Endothelial cell of umbilical vein (primary cell): ENCODE data around the gene BABAM2. TPM values are rescaled to one million over a fixed set of nuclear protein-coding genes. Genes with fewer than 3 reads are reported as not detected.

ENCODE experiments used
- BruUV-seq: library from RNA; stranded (reverse); fragments of 400-500 nt; replicated peaks from 2 replicates; lab custom pipeline; 2021; lab: Mats Ljungman, UMichigan
- CTCF ChIA-PET: fragments of 300-600, 350-600 bp; sonication (Branson Sonifier 250); formaldehyde crosslinking; loops from one replicate; lab custom pipeline; 2021; ENCODE audit warnings: antibody characterized with exemption, inconsistent platforms; lab: Charles Lee
- POLR2A ChIA-PET: fragments of 300-600, 350-600 bp; sonication (Branson Sonifier 250); formaldehyde crosslinking; loops from one replicate; lab custom pipeline; 2021; ENCODE audit warnings: antibody characterized with exemption, inconsistent platforms; lab: Charles Lee
- DNase-seq: peaks from one replicate; pipeline ENCODE4 v3.0.0-alpha.2; 2011; ENCODE audit warnings: low read depth, low spot score
- FAIRE-seq: peaks from 2 replicates; lab custom pipeline; 2011; peaks lifted over from hg19 to GRCh38; lab: Jason Lieb, UNC
- H2AFZ ChIP-seq: 2 replicates; pipeline ENCODE4 v1.6.0; 2012; ENCODE audit warnings: low read depth, low read length, control low read depth, inconsistent platforms
- H3K27ac ChIP-seq: 2 replicates; pipeline ENCODE4 v1.5.1; 2011; ENCODE audit warnings: low read depth, mild to moderate bottlenecking, control low read depth, low read length, moderate library complexity; ENCODE audit not compliant: insufficient read depth
- H3K27me3 ChIP-seq, 2 experiments: 2 replicates each; pipeline versions ENCODE4 v1.6.0 to v1.6.1; 2011; ENCODE audit warnings: low read length in 2 of 2, mixed read lengths in 1 of 2; ENCODE audit not compliant: control insufficient read depth in 2 of 2, insufficient read depth in 2 of 2
- H3K36me3 ChIP-seq, 2 experiments: 2 replicates in 1 of 2; 3 replicates in 1 of 2; pipeline ENCODE4 v1.5.1; 2011; ENCODE audit warnings: low read length in 2 of 2, mild to moderate bottlenecking in 1 of 2, moderate library complexity in 1 of 2; ENCODE audit not compliant: control insufficient read depth in 2 of 2, insufficient read depth in 2 of 2; ENCODE audit errors: extremely low read depth in 1 of 2
- H3K4me1 ChIP-seq: 3 replicates; pipeline ENCODE4 v1.5.1; 2011; ENCODE audit warnings: mild to moderate bottlenecking, low read length; ENCODE audit not compliant: control insufficient read depth, insufficient read depth; ENCODE audit errors: extremely low read depth
- H3K4me2 ChIP-seq: 2 replicates; pipeline ENCODE4 v1.6.1; 2011; ENCODE audit warnings: low read length, control low read depth, mixed read lengths; ENCODE audit not compliant: insufficient read depth
- H3K4me3 ChIP-seq, 3 experiments: fragments of 200-600 bp in 1 of 3; sonication (generic), shearing (Covaris generic) in 1 of 3; replicated peaks in 1 of 3; 2 replicates each; pipeline ENCODE4 v1.5.1; 2011 to 2016; ENCODE audit warnings: control low read depth in 3 of 3, low read length in 3 of 3, mild to moderate bottlenecking in 2 of 3, inconsistent platforms in 1 of 3, low read depth in 1 of 3, moderate library complexity in 1 of 3; ENCODE audit not compliant: insufficient read depth in 1 of 3
- H3K79me2 ChIP-seq: 2 replicates; pipeline ENCODE4 v1.6.0; 2012; ENCODE audit warnings: low read length, inconsistent platforms; ENCODE audit not compliant: control insufficient read depth, insufficient read depth
- H3K9ac ChIP-seq: replicated peaks from 2 replicates; pipeline ENCODE3; 2011; ENCODE audit warnings: low read length, control low read depth; ENCODE audit not compliant: insufficient read depth; ENCODE audit errors: extremely low read depth
- H3K9me1 ChIP-seq: replicated peaks from 3 replicates; pipeline ENCODE4 v1.6.0; 2011; ENCODE audit warnings: mild to moderate bottlenecking, low read length; ENCODE audit not compliant: control insufficient read depth, insufficient read depth; ENCODE audit errors: extremely low read depth
- H3K9me3 ChIP-seq: replicated peaks from 2 replicates; pipeline ENCODE4 v1.5.1; 2012; ENCODE audit warnings: low read length, inconsistent platforms; ENCODE audit not compliant: control insufficient read depth, insufficient read depth
- H4K20me1 ChIP-seq: replicated peaks from 2 replicates; pipeline ENCODE3; 2011; ENCODE audit warnings: mild to moderate bottlenecking, low read length; ENCODE audit not compliant: control insufficient read depth, insufficient read depth; ENCODE audit errors: extremely low read depth
- CTCF ChIP-seq, 2 donors: IDR thresholded peaks; 1 replicate in 1 of 2; 2 replicates in 1 of 2; pipeline ENCODE4 v1.5.1; 2011; ENCODE audit warnings: low read length in 2 of 2, mild to moderate bottlenecking in 2 of 2, moderate library complexity in 2 of 2, control low read depth in 1 of 2, inconsistent platforms in 1 of 2, low read depth in 1 of 2; ENCODE audit not compliant: insufficient read depth in 1 of 2; ENCODE audit errors: extremely low read depth in 1 of 2
- EZH2 ChIP-seq: IDR thresholded peaks from 2 replicates; pipeline ENCODE4 v1.6.1; 2012; ENCODE audit warnings: borderline replicate concordance, low read depth, mild to moderate bottlenecking, moderate library complexity, low read length, inconsistent platforms; ENCODE audit not compliant: severe bottlenecking
- FOS ChIP-seq: IDR thresholded peaks from 2 replicates; pipeline ENCODE4 v1.6.1; 2011; ENCODE audit warnings: mild to moderate bottlenecking, low read length, moderate library complexity, borderline replicate concordance; ENCODE audit not compliant: insufficient read depth
- GATA2 ChIP-seq: IDR thresholded peaks from 2 replicates; pipeline ENCODE4 v1.7.0; 2011; ENCODE audit warnings: low read depth, mild to moderate bottlenecking, moderate library complexity, mixed read lengths, low read length; ENCODE audit not compliant: insufficient read length, insufficient read depth
- JUN ChIP-seq: IDR thresholded peaks from 2 replicates; pipeline ENCODE4 v1.6.1; 2011; ENCODE audit warnings: borderline replicate concordance, low read depth; ENCODE audit not compliant: insufficient read length, insufficient read depth
- MAX ChIP-seq: IDR thresholded peaks from 2 replicates; pipeline ENCODE4 v1.6.1; 2011; ENCODE audit not compliant: insufficient read depth, insufficient read length
- MYC ChIP-seq: IDR thresholded peaks from one replicate; pipeline ENCODE4 v1.6.1; 2011; ENCODE audit warnings: mild to moderate bottlenecking, low read depth, low read length
- POLR2A ChIP-seq: IDR thresholded peaks from 2 replicates; pipeline ENCODE4 v1.6.1; 2012; ENCODE audit warnings: low read depth, mild to moderate bottlenecking, control low read depth, low read length
- POLR2AphosphoS5 ChIP-seq: IDR thresholded peaks from 2 replicates; pipeline ENCODE4 v1.6.1; 2012; ENCODE audit warnings: low read depth, mild to moderate bottlenecking, control low read depth, low read length, moderate library complexity; ENCODE audit not compliant: insufficient read depth
- dilution Hi-C: fragments of 300-500 bp; cut with MboI; formaldehyde crosslinking; loops from one replicate; pipeline ENCODE4 v1.15.0; 2019; ENCODE audit warnings: low sequenced_read_pairs; ENCODE audit not compliant: extremely low pct_ligation_motif_present
- intact Hi-C: fragments of 100-400 bp; cut with micrococcal nuclease; formaldehyde crosslinking; loops from one replicate; pipeline ENCODE4 v1.10.0; 2022
- polyA plus RNA-seq, 4 experiments: library from polyadenylated mRNA; depleted of rRNA in 3 of 4; stranded (reverse) in 3 of 4; unstranded in 1 of 4; fragments of >200 nt; gene quantifications; 2 replicates each; pipeline versions ENCODE4 v1.2.1 to v1.2.3, GENCODE V29; 2011 to 2012; ENCODE audit warnings: missing spikeins in 1 of 4
- total RNA-seq: library from RNA; stranded (reverse); gene quantifications from 2 replicates; pipeline ENCODE4 v1.2.3, GENCODE V29; 2021

Gene BABAM2
- total and polyA plus RNA-seq, 2 donors (not counting 3 experiments of a cell fraction or from before 2014, with no cell fraction given): 19.9 to 27.6 TPM

- Histone ChIP-seq H4K20me1 (no peaks in the 10 kb centered on the region), H3K9me1 (no peaks in the 10 kb centered on the region), H3K9me3 (no peaks in the 10 kb centered on the region), H3K9ac (no peak overlapping the region), H3K4me3 (no peak overlapping the region), H3K4me2 (no peak overlapping the region), H2AFZ (no peak overlapping the region), H3K27me3 (no peaks in the 10 kb centered on the region), H3K4me1 (peaks cover 14% of the 10 kb centered on the region), H3K36me3 (no peaks in the 10 kb centered on the region), H3K27ac (no peak overlapping the region), H3K79me2 (no peaks in the 10 kb centered on the region)
- CTCF ChIA-PET: interaction anchor here (2.0 kb wide), 1 partner anchor 10 kb away, joined by 8 read pairs; no protein-coding TSS in a partner anchor
- TF ChIP-seq JUN: no peak
- no peak for TF ChIP-seq MYC
- no peak for TF ChIP-seq GATA2
- no peak for TF ChIP-seq EZH2
- TF ChIP-seq CTCF (IDR thresholded peaks at IDR 0.05; ENCODE audit: extremely low read depth in 1 of 2, insufficient read depth in 1 of 2, low read depth in 1 of 2, low read length in 2 of 2): no peak
- TF ChIP-seq POLR2AphosphoS5: no peak
- no peak for TF ChIP-seq MAX
- no peak for TF ChIP-seq POLR2A
- TF ChIP-seq FOS: no peak
- POLR2A ChIA-PET: no interaction called here
- FAIRE-seq (no peak), DNase-seq (no peak)
- BruUV-seq: no TSS peak
- intact Hi-C loops: no loop called here
- dilution Hi-C loops: no loop called here
Observed at GRCh38 chr2:28368357-28368798, 477.8 kb downstream of the BABAM2 start.
